NCI-H460 (cell line): ENCODE measurements around the gene GNA14. TPM values are rescaled to one million over a fixed set of nuclear protein-coding genes. Genes with fewer than 3 reads are reported as not detected.
"Not testable (repeated sequence)": the region's sequence is repeated elsewhere in the genome, so short reads cannot be mapped to it uniquely, and the experiment has no call there.

Experiments
- DNase-seq: peaks from one replicate; pipeline ENCODE4 v3.0.0-alpha.2; 2016; ENCODE audit warnings: low read depth; ENCODE audit errors: extremely low read depth
- polyA plus RNA-seq: library from polyadenylated mRNA; depleted of rRNA; stranded (reverse); fragments of >200 nt; gene quantifications from 2 replicates; pipeline ENCODE4 v1.2.3, GENCODE V29; 2014; cell fraction: nucleus; rRNA removed
- total RNA-seq: library from RNA; depleted of rRNA; stranded (reverse); fragments of >200 nt; shearing (Covaris generic); gene quantifications from 2 replicates; pipeline ENCODE4 v1.2.3, GENCODE V29; 2014; rRNA removed

The GNA14 gene
- total RNA-seq = not detected in 2 replicates
- not detected in 2 replicates for polyA plus RNA-seq

- DNase-seq = no peak
Observed at GRCh38 chr9:77648234-77649108, at the start of gene GNA14. TSS of gene GNA14 (minus strand) at chr9:77648322. CDS start at chr9:77647793, 529 bp downstream.

GRCh38 chr9:77697238-77697984 lies 49.3 kb upstream of the GNA14 start:
- DNase-seq = no peak

- DNase-seq = not testable (repeated sequence)
Observed at GRCh38 chr9:77690723-77691122, 42.6 kb upstream of the GNA14 start.

GRCh38 chr9:77690119-77690518 lies 42.0 kb upstream of the GNA14 start:
- not testable (repeated sequence) for DNase-seq

GRCh38 chr9:77687737-77688136 lies 39.6 kb upstream of the GNA14 start:
- not testable (repeated sequence) for DNase-seq

GRCh38 chr9:77680581-77680980 lies 32.5 kb upstream of the GNA14 start:
- no peak for DNase-seq

- no peak for DNase-seq
Observed at GRCh38 chr9:77679661-77680368, 31.7 kb upstream of the GNA14 start.

GRCh38 chr9:77679088-77679487 lies 31.0 kb upstream of the GNA14 start:
- no peak for DNase-seq

- no peak for DNase-seq
Observed at GRCh38 chr9:77677957-77678535, 29.9 kb upstream of the GNA14 start.

GRCh38 chr9:77677397-77677796 lies 29.3 kb upstream of the GNA14 start:
- no peak for DNase-seq

GRCh38 chr9:77673941-77674791 lies 26.0 kb upstream of the GNA14 start:
- no peak for DNase-seq

- no peak for DNase-seq
Observed at GRCh38 chr9:77672183-77672582, 24.1 kb upstream of the GNA14 start.

- no peak for DNase-seq
Observed at GRCh38 chr9:77667151-77667550, 19.0 kb upstream of the GNA14 start.

- DNase-seq = no peak
Observed at GRCh38 chr9:77663754-77664153, 15.6 kb upstream of the GNA14 start.

GRCh38 chr9:77661566-77662085 lies 13.5 kb upstream of the GNA14 start:
- no peak for DNase-seq

- no peak for DNase-seq
Observed at GRCh38 chr9:77659926-77660325, 11.8 kb upstream of the GNA14 start.

- DNase-seq = no peak
Observed at GRCh38 chr9:77651203-77651602, 3.1 kb upstream of the GNA14 start.

GRCh38 chr9:77649109-77649812 lies 1.1 kb upstream of the GNA14 start:
- peak; percentile 3 for DNase-seq
